GM19468 (cell line): ENCODE results near the gene ABCD4.

Experiments
- ATAC-seq: cut with Tn5 transposase; IDR thresholded peaks from one replicate; pipeline ENCODE4 v1.9.1; 2021; ENCODE audit warnings: mild to moderate bottlenecking, moderate library complexity, moderate number of reproducible peaks; ENCODE audit not compliant: unreplicated experiment; ENCODE audit errors: extremely low read depth

ABCD4 gene

GRCh38 chr14:74239848-74240793 is 62.6 kb downstream of the ABCD4 start:
- ATAC-seq: no peak

DNA sequence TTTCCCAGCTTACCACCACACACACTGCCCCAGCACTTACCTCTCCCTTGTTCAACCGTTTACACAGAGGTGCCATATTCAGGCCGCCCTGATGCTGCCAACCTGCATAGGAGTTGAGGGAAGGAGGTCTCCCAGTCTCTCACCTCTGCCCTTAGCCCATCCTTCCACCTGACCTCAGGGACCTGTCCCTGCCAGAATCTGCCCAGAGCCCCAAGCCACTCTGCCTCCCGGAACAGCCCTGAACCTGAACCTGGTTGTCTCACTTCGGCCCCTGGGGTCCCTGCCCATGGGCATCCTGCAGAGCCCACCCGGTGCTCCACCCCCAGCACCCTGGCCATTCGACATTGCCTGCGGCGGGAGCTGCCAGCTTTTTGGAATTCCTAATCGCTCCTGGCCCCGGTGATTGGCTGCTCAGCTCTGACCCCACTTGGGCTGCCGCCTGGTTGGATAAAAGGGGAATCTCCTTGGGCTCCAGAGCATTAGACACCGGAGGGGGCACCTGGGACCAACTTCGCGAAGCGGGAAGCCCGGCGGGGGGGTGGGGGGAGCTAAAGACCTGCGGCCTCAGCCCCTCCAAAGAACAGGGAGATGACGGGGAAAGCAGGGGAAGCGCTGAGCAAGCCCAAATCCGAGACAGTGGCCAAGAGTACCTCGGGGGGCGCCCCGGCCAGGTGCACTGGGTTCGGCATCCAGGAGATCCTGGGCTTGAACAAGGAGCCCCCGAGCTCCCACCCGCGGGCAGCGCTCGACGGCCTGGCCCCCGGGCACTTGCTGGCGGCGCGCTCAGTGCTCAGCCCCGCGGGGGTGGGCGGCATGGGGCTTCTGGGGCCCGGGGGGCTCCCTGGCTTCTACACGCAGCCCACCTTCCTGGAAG is 63.5 kb downstream of the ABCD4 start, which contains the start of gene VSX2:
VSX2 (plus strand) TSS at position 476 of the 874 bp plus-strand sequence; CDS start at position 589, 113 bp downstream.
- ATAC-seq: no peak

DNA sequence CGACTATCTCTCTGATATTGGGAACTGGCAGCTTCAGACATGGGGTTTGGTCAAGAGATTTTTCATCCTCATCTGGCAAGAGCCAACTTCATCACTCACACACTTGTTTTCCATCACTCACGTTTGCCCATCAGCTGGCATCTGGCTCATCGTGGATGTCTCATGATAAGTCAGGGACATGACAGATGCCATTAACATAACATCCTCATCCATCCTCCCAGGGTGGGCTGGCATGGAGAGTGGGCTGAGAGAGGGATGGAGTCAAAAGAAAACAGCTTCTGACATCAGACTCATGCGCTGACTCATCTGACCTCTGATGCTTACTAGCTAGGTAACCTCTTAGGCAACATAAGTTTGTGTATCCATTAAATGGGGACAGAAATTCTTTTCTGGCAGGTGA is 65.3 kb downstream of the ABCD4 start:
- ATAC-seq: no peak
